MCF 10A (cell line): Measurements from ENCODE around the gene MED27. TPM values are rescaled to one million over a fixed set of nuclear protein-coding genes. Genes with fewer than 3 reads are reported as not detected.

Experiments
- BruUV-seq: library from RNA; stranded (reverse); fragments of 400-500 nt; replicated peaks from 2 replicates; lab custom pipeline; 2021; lab: Mats Ljungman, UMichigan
- CTCF ChIA-PET: fragments of 300-600 bp; sonication (Branson Sonifier 250); formaldehyde crosslinking; extraction: SDS; loops from one replicate; lab custom pipeline; 2021; ENCODE audit warnings: antibody characterized with exemption, inconsistent platforms; lab: Yijun Ruan, JAX
- POLR2A ChIA-PET: fragments of 300-600, 350-650 bp; sonication (Branson Sonifier 250); formaldehyde crosslinking; extraction: SDS; loops from one replicate; lab custom pipeline; 2020; ENCODE audit warnings: antibody characterized with exemption, inconsistent platforms; lab: Yijun Ruan, JAX
- DNase-seq: peaks from one replicate; pipeline ENCODE4 v3.0.0-alpha.2; 2018; ENCODE audit not compliant: unreplicated experiment
- H3K27ac Mint-ChIP-seq: one replicate; pipeline ENCODE4 v1.8.0; 2022; ENCODE audit warnings: mild to moderate bottlenecking, low read depth, mixed read lengths; ENCODE audit not compliant: unreplicated experiment
- H3K27me3 Mint-ChIP-seq: one replicate; pipeline ENCODE4 v1.8.0; 2022; ENCODE audit warnings: mixed read lengths; ENCODE audit not compliant: insufficient read depth, unreplicated experiment
- H3K36me3 Mint-ChIP-seq: one replicate; pipeline ENCODE4 v1.8.0; 2022; ENCODE audit warnings: mild to moderate bottlenecking, moderate library complexity, mixed read lengths; ENCODE audit not compliant: insufficient read depth, unreplicated experiment
- H3K4me1 Mint-ChIP-seq: one replicate; pipeline ENCODE4 v1.8.0; 2022; ENCODE audit warnings: mixed read lengths; ENCODE audit not compliant: insufficient read depth, unreplicated experiment
- H3K4me3 Mint-ChIP-seq: one replicate; pipeline ENCODE4 v1.8.0; 2022; ENCODE audit warnings: mild to moderate bottlenecking, moderate library complexity, mixed read lengths; ENCODE audit not compliant: unreplicated experiment
- H3K9me3 Mint-ChIP-seq: one replicate; pipeline ENCODE4 v1.8.0; 2022; ENCODE audit warnings: mixed read lengths; ENCODE audit not compliant: unreplicated experiment
- intact Hi-C: fragments of 100-400 bp; cut with micrococcal nuclease; formaldehyde crosslinking; loops from 2 replicates; pipeline ENCODE4 v1.14.1; 2022
- total RNA-seq: library from RNA; stranded (reverse); gene quantifications from 2 replicates; pipeline ENCODE4 v1.2.3, GENCODE V29; 2022
- TF ChIP-seq, protein P1 (sequence below): fragments of 200-600 bp; IDR thresholded peaks from one replicate; pipeline ENCODE4 v1.8.0; 2022; ENCODE audit warnings: antibody characterized with exemption, mild to moderate bottlenecking; ENCODE audit not compliant: unreplicated experiment

MED27 gene
- total RNA-seq, 1 experiment from 2014 or later = 34.3 TPM

DNA sequence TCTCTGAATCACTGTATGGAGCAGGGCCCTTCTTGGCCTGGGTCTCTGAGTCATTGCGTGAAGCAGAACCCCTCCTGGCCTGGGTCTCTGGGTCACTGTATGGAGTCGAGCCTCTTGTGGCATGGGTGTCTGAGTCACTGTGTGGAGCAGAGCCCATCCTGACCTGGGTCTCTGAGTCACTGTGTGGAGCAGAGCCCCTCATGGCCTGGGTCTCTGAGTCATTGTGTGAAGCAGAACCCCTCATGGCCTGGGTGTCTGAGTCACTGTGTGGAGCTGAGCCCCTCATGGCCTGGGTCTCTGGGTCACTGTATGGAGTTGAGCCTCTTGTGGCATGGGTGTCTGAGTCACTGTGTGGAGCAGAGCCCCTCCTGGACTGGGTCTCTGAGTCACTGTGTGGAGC is 245.8 kb downstream of the MED27 start:
- H3K27me3 Mint-ChIP-seq = peaks cover 15% of the 10 kb centered on the region
- no peaks in the 10 kb centered on the region for H3K4me1 Mint-ChIP-seq
- intact Hi-C loops = no loop called here
- no peaks in the 10 kb centered on the region for H3K9me3 Mint-ChIP-seq
- TF ChIP-seq, protein P1, sequence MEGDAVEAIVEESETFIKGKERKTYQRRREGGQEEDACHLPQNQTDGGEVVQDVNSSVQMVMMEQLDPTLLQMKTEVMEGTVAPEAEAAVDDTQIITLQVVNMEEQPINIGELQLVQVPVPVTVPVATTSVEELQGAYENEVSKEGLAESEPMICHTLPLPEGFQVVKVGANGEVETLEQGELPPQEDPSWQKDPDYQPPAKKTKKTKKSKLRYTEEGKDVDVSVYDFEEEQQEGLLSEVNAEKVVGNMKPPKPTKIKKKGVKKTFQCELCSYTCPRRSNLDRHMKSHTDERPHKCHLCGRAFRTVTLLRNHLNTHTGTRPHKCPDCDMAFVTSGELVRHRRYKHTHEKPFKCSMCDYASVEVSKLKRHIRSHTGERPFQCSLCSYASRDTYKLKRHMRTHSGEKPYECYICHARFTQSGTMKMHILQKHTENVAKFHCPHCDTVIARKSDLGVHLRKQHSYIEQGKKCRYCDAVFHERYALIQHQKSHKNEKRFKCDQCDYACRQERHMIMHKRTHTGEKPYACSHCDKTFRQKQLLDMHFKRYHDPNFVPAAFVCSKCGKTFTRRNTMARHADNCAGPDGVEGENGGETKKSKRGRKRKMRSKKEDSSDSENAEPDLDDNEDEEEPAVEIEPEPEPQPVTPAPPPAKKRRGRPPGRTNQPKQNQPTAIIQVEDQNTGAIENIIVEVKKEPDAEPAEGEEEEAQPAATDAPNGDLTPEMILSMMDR = no peak
- ChIA-PET CTCF (no interaction called here), POLR2A (no interaction called here)
- no TSS peak for BruUV-seq
- no peak for DNase-seq
- no peak overlapping the region for H3K4me3 Mint-ChIP-seq
- peaks cover 4% of the 10 kb centered on the region for H3K36me3 Mint-ChIP-seq
- no peak overlapping the region for H3K27ac Mint-ChIP-seq

DNA sequence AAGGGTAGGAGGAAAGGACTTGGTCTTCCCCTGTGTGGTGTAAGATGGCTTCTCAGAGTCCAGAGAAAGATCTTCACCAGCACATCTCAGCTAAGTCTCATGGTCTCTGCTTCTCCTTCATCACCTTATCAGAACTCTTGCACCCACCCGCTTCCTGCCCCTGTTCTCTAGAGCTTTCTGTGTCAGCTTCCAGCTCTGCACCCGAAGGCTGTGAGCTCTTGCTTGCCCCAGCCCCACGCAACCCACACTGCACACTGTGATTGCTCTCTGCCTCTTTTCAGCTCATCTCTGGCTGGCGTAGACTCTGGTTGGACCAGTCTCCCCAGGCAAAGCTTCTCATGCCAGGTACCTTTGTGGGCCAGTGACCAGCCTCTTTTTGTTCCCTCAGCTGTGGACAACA is 246.6 kb downstream of the MED27 start:
- no peak overlapping the region for H3K27ac Mint-ChIP-seq
- no TSS peak for BruUV-seq
- H3K27me3 Mint-ChIP-seq = peaks cover 15% of the 10 kb centered on the region
- DNase-seq = no peak
- POLR2A ChIA-PET = no interaction called here
- intact Hi-C loops = no loop called here
- H3K4me1 Mint-ChIP-seq = no peaks in the 10 kb centered on the region
- TF ChIP-seq, protein P1 = no peak
- CTCF ChIA-PET = interaction anchor here (0.6 kb wide), 1 partner anchor 219 kb away, joined by 4 read pairs; no protein-coding TSS in a partner anchor
- no peak overlapping the region for H3K4me3 Mint-ChIP-seq
- no peaks in the 10 kb centered on the region for H3K9me3 Mint-ChIP-seq
- peaks cover 4% of the 10 kb centered on the region for H3K36me3 Mint-ChIP-seq

- ChIA-PET CTCF (interaction anchor here (0.9 kb wide), 1 partner anchor 69 kb away, joined by 4 read pairs; no protein-coding TSS in a partner anchor), POLR2A (no interaction called here)
- Mint-ChIP-seq H3K27me3 (peaks cover 15% of the 10 kb centered on the region), H3K9me3 (no peaks in the 10 kb centered on the region), H3K4me3 (no peak overlapping the region), H3K4me1 (peaks cover 8% of the 10 kb centered on the region), H3K27ac (no peak overlapping the region), H3K36me3 (peaks cover 4% of the 10 kb centered on the region)
- BruUV-seq = no TSS peak
- TF ChIP-seq, protein P1 = no peak
- DNase-seq = no peak
- intact Hi-C loops = no loop called here
Observed at GRCh38 chr9:131831380-131832165, 248.1 kb downstream of the MED27 start.

- TF ChIP-seq, protein P1 = no peak
- Mint-ChIP-seq H3K36me3 (no peaks in the 10 kb centered on the region), H3K9me3 (no peaks in the 10 kb centered on the region), H3K27ac (no peak overlapping the region), H3K4me3 (no peak overlapping the region), H3K27me3 (peaks cover 31% of the 10 kb centered on the region), H3K4me1 (peaks cover 9% of the 10 kb centered on the region)
- POLR2A ChIA-PET = no interaction called here
- CTCF ChIA-PET = interaction anchor here (0.9 kb wide), 1 partner anchor 408 kb away, joined by 3 read pairs; no protein-coding TSS in a partner anchor
- no peak for DNase-seq
- intact Hi-C loops = no loop called here
- no TSS peak for BruUV-seq
Observed at GRCh38 chr9:131827821-131828369, 251.8 kb downstream of the MED27 start.
